Jurkat, Clone E6-1 (cell line): ENCODE results near the gene PALM.
A peak's percentile ranks its signal among the peaks of the same experiment; 100 is the strongest.
"Not testable (repeated sequence)": the region's sequence is repeated elsewhere in the genome, so short reads cannot be mapped to it uniquely, and the experiment has no call there.

Source experiments
- DNase-seq: peaks from one replicate; pipeline ENCODE4 v3.0.0-alpha.2; 2011; ENCODE audit warnings: low read depth, low spot score
- H3K4me3 ChIP-seq: 2 replicates; pipeline ENCODE4 v1.5.1; 2011; ENCODE audit warnings: mild to moderate bottlenecking, low read length, control low read depth, moderate library complexity

The PALM gene

GRCh38 chr19:699885-700284 is 8.8 kb upstream of the PALM start:
- DNase-seq, result peak; percentile 34
- H3K4me3 ChIP-seq, result not testable (repeated sequence)

- not testable (repeated sequence) for DNase-seq, H3K4me3 ChIP-seq
Measured at GRCh38 chr19:702847-703246, 5.9 kb upstream of the PALM start.

- H3K4me3 ChIP-seq, result no peak overlapping the region
- no peak for DNase-seq
Measured at GRCh38 chr19:703329-703650, 5.4 kb upstream of the PALM start.

- DNase-seq, result peak; percentile 53
Measured at GRCh38 chr19:703651-704446, 4.9 kb upstream of the PALM start.

GRCh38 chr19:704447-704741 is 4.3 kb upstream of the PALM start:
- no peak overlapping the region for H3K4me3 ChIP-seq
- no peak for DNase-seq

More at GRCh38 chr19:703651-704446, 4.9 kb upstream of the PALM start:
- no peak overlapping the region for H3K4me3 ChIP-seq

- H3K4me3 ChIP-seq, result peak overlapping the region; percentile 23
Measured at GRCh38 chr19:709196-709964, 645 bp downstream of the PALM start.

GRCh38 chr19:709965-710571 is 1.3 kb downstream of the PALM start:
- no peak for DNase-seq
- no peak overlapping the region for H3K4me3 ChIP-seq

More at GRCh38 chr19:709196-709964, 645 bp downstream of the PALM start:
- no peak for DNase-seq

GRCh38 chr19:710767-711166 is 2.0 kb downstream of the PALM start:
- no peak overlapping the region for H3K4me3 ChIP-seq
- DNase-seq, result no peak

- no peak for DNase-seq
- H3K4me3 ChIP-seq, result no peak overlapping the region
Measured at GRCh38 chr19:711254-711653, 2.5 kb downstream of the PALM start.

GRCh38 chr19:715347-715746 is 6.6 kb downstream of the PALM start:
- no peak for DNase-seq
- no peak overlapping the region for H3K4me3 ChIP-seq

- H3K4me3 ChIP-seq, result no peak overlapping the region
- DNase-seq, result no peak
Measured at GRCh38 chr19:718251-718951, 9.7 kb downstream of the PALM start.

- DNase-seq, result no peak
- no peak overlapping the region for H3K4me3 ChIP-seq
Measured at GRCh38 chr19:718991-719512, 10.3 kb downstream of the PALM start.

GRCh38 chr19:719636-720344 is 11.1 kb downstream of the PALM start:
- no peak overlapping the region for H3K4me3 ChIP-seq
- no peak for DNase-seq

- no peak for DNase-seq
- no peak overlapping the region for H3K4me3 ChIP-seq
Measured at GRCh38 chr19:720345-721160, 11.8 kb downstream of the PALM start.

- H3K4me3 ChIP-seq, result no peak overlapping the region
- no peak for DNase-seq
Measured at GRCh38 chr19:722553-723101, 13.9 kb downstream of the PALM start.

- no peak for DNase-seq
- no peak overlapping the region for H3K4me3 ChIP-seq
Measured at GRCh38 chr19:723247-723646, 14.5 kb downstream of the PALM start.

- no peak overlapping the region for H3K4me3 ChIP-seq
- DNase-seq, result no peak
Measured at GRCh38 chr19:723714-724113, 15.0 kb downstream of the PALM start.
